Measurements from ENCODE around the gene TMEM45A. TPM values are rescaled to one million over a fixed set of nuclear protein-coding genes. Genes with fewer than 3 reads are reported as not detected.

The TMEM45A gene
- total RNA-seq, 4 donors from 2014 or later: 3.5 to 7.0 (median 4.1) TPM

GRCh38 chr3:100526613-100527346 lies 34.4 kb downstream of the TMEM45A start:
- intact Hi-C loops (cut with DNase I; ENCODE audit: low total_unique reads): no loop called here
- TF ChIP-seq, protein P1, sequence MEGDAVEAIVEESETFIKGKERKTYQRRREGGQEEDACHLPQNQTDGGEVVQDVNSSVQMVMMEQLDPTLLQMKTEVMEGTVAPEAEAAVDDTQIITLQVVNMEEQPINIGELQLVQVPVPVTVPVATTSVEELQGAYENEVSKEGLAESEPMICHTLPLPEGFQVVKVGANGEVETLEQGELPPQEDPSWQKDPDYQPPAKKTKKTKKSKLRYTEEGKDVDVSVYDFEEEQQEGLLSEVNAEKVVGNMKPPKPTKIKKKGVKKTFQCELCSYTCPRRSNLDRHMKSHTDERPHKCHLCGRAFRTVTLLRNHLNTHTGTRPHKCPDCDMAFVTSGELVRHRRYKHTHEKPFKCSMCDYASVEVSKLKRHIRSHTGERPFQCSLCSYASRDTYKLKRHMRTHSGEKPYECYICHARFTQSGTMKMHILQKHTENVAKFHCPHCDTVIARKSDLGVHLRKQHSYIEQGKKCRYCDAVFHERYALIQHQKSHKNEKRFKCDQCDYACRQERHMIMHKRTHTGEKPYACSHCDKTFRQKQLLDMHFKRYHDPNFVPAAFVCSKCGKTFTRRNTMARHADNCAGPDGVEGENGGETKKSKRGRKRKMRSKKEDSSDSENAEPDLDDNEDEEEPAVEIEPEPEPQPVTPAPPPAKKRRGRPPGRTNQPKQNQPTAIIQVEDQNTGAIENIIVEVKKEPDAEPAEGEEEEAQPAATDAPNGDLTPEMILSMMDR (IDR thresholded peaks at IDR 0.05 in 4 of 5, conservative IDR thresholded peaks at IDR 0.05 in 1 of 5): no peak
- Histone ChIP-seq H3K9me3 (no peaks in the 10 kb centered on the region), H3K4me1 (no peaks in the 10 kb centered on the region), H3K4me3 (no peak overlapping the region), H3K27me3 (no peaks in the 10 kb centered on the region), H3K36me3 (no peaks in the 10 kb centered on the region), H3K27ac (peak overlapping the region in 3 of 4 donors; percentile 52 to 64 (median 63))
- ATAC-seq: peak; percentile 48 to 67
- in situ Hi-C loops (cut with MboI; ENCODE audit: low sequenced_read_pairs in 4 of 4): no loop called here
- no peak for DNase-seq

GRCh38 chr3:100527347-100527735 lies 34.9 kb downstream of the TMEM45A start:
- DNase-seq: no peak
- in situ Hi-C loops (cut with MboI; ENCODE audit: low sequenced_read_pairs in 4 of 4) (no loop called here), intact Hi-C loops (cut with DNase I; ENCODE audit: low total_unique reads) (no loop called here)
- Histone ChIP-seq H3K9me3 (no peaks in the 10 kb centered on the region), H3K36me3 (no peaks in the 10 kb centered on the region), H3K4me3 (no peak overlapping the region), H3K27ac (peak overlapping the region in 3 of 4 donors; percentile 49 to 64 (median 56)), H3K27me3 (no peaks in the 10 kb centered on the region), H3K4me1 (no peaks in the 10 kb centered on the region)
- ATAC-seq: peak; percentile 22 to 55
- TF ChIP-seq POLR2A (IDR thresholded peaks at IDR 0.05): no peak
- TF ChIP-seq, protein P1 (IDR thresholded peaks at IDR 0.05 in 4 of 5, conservative IDR thresholded peaks at IDR 0.05 in 1 of 5): no peak

GRCh38 chr3:100531093-100531492 lies 38.7 kb downstream of the TMEM45A start:
- Histone ChIP-seq H3K36me3 (no peaks in the 10 kb centered on the region), H3K4me1 (no peaks in the 10 kb centered on the region), H3K27me3 (no peaks in the 10 kb centered on the region), H3K27ac (no peak overlapping the region), H3K4me3 (no peak overlapping the region), H3K9me3 (no peaks in the 10 kb centered on the region)
- in situ Hi-C loops (cut with MboI; ENCODE audit: low sequenced_read_pairs in 4 of 4): no loop called here
- DNase-seq (no peak), ATAC-seq (no peak)
- intact Hi-C loops (cut with DNase I; ENCODE audit: low total_unique reads): no loop called here
- no peak for TF ChIP-seq POLR2A (IDR thresholded peaks at IDR 0.05)
- TF ChIP-seq, protein P1 (IDR thresholded peaks at IDR 0.05 in 4 of 5, conservative IDR thresholded peaks at IDR 0.05 in 1 of 5): no peak

- Histone ChIP-seq H3K4me1 (no peaks in the 10 kb centered on the region), H3K27ac (no peak overlapping the region), H3K27me3 (no peaks in the 10 kb centered on the region), H3K4me3 (no peak overlapping the region), H3K9me3 (no peaks in the 10 kb centered on the region), H3K36me3 (no peaks in the 10 kb centered on the region)
- ATAC-seq (no peak), DNase-seq (no peak)
- in situ Hi-C loops (cut with MboI; ENCODE audit: low sequenced_read_pairs in 4 of 4): no loop called here
- TF ChIP-seq, protein P1 (IDR thresholded peaks at IDR 0.05 in 4 of 5, conservative IDR thresholded peaks at IDR 0.05 in 1 of 5): no peak
- TF ChIP-seq POLR2A (IDR thresholded peaks at IDR 0.05): no peak
- intact Hi-C loops (cut with DNase I; ENCODE audit: low total_unique reads): no loop called here
Measured at GRCh38 chr3:100532411-100532810, 40.0 kb downstream of the TMEM45A start.

- TF ChIP-seq POLR2A (IDR thresholded peaks at IDR 0.05): no peak
- TF ChIP-seq, protein P1 (IDR thresholded peaks at IDR 0.05 in 4 of 5, conservative IDR thresholded peaks at IDR 0.05 in 1 of 5): no peak
- Histone ChIP-seq H3K27ac (no peak overlapping the region), H3K27me3 (no peaks in the 10 kb centered on the region), H3K36me3 (no peaks in the 10 kb centered on the region), H3K9me3 (no peaks in the 10 kb centered on the region), H3K4me1 (no peaks in the 10 kb centered on the region), H3K4me3 (no peak overlapping the region)
- no peak for DNase-seq
- in situ Hi-C loops (cut with MboI; ENCODE audit: low sequenced_read_pairs in 4 of 4): no loop called here
- ATAC-seq: no peak
- intact Hi-C loops (cut with DNase I; ENCODE audit: low total_unique reads): no loop called here
Measured at GRCh38 chr3:100533176-100533575, 40.8 kb downstream of the TMEM45A start.
